GM21367 (cell line): ENCODE results near the gene RBM39.
"Not testable (repeated sequence)": the region's sequence is repeated elsewhere in the genome, so short reads cannot be mapped to it uniquely, and the experiment has no call there.

Source experiments
- ATAC-seq: cut with Tn5 transposase; IDR thresholded peaks from one replicate; pipeline ENCODE4 v1.9.1; 2021; ENCODE audit not compliant: unreplicated experiment

RBM39 gene

GRCh38 chr20:35726842-35727711 is 15.0 kb downstream of the RBM39 start:
- no peak for ATAC-seq

- ATAC-seq: no peak
Measured at GRCh38 chr20:35724321-35725230, 17.5 kb downstream of the RBM39 start.

GRCh38 chr20:35723652-35724320 is 18.3 kb downstream of the RBM39 start:
- ATAC-seq: not testable (repeated sequence)

GRCh38 chr20:35723275-35723639 is 18.8 kb downstream of the RBM39 start:
- ATAC-seq: not testable (repeated sequence)

- ATAC-seq: no peak
Measured at GRCh38 chr20:35721621-35722020, 20.4 kb downstream of the RBM39 start.

GRCh38 chr20:35721219-35721618 is 20.8 kb downstream of the RBM39 start:
- ATAC-seq: no peak

GRCh38 chr20:35720165-35721123 is 21.6 kb downstream of the RBM39 start:
- ATAC-seq: no peak

- no peak for ATAC-seq
Measured at GRCh38 chr20:35719717-35720116, 22.3 kb downstream of the RBM39 start.

- no peak for ATAC-seq
Measured at GRCh38 chr20:35718972-35719635, 23.0 kb downstream of the RBM39 start.

GRCh38 chr20:35718321-35718720 is 23.7 kb downstream of the RBM39 start:
- not testable (repeated sequence) for ATAC-seq

- ATAC-seq: no peak
Measured at GRCh38 chr20:35716330-35716729, 25.7 kb downstream of the RBM39 start.

GRCh38 chr20:35715652-35716051 is 26.4 kb downstream of the RBM39 start:
- ATAC-seq: no peak

- ATAC-seq: no peak
Measured at GRCh38 chr20:35714127-35714526, 27.9 kb downstream of the RBM39 start.

- ATAC-seq: not testable (repeated sequence)
Measured at GRCh38 chr20:35713120-35713519, 28.9 kb downstream of the RBM39 start.

GRCh38 chr20:35711588-35712209 is 30.4 kb downstream of the RBM39 start:
- no peak for ATAC-seq

- ATAC-seq: no peak
Measured at GRCh38 chr20:35710884-35711587, 31.0 kb downstream of the RBM39 start.

- no peak for ATAC-seq
Measured at GRCh38 chr20:35710039-35710438, 32.0 kb downstream of the RBM39 start.

GRCh38 chr20:35709259-35709658 is 32.8 kb downstream of the RBM39 start:
- no peak for ATAC-seq

- ATAC-seq: no peak
Measured at GRCh38 chr20:35708502-35708901, 33.6 kb downstream of the RBM39 start.
